HEK293T (cell line): Measurements from ENCODE around the gene EFNA5.
A peak's percentile ranks its signal among the peaks of the same experiment; 100 is the strongest.

Experiments
- CTCF ChIA-PET: fragments of 350-600 bp; formaldehyde crosslinking; extraction: SDS; loops from one replicate; lab custom pipeline; 2021; ENCODE audit warnings: antibody characterized with exemption, inconsistent platforms; lab: Yijun Ruan, JAX
- POLR2A ChIA-PET: fragments of 350-600 bp; formaldehyde crosslinking; extraction: SDS; loops from one replicate; lab custom pipeline; 2020; ENCODE audit warnings: antibody characterized with exemption, inconsistent platforms; lab: Yijun Ruan, JAX
- DNase-seq: peaks from one replicate; pipeline ENCODE4 v3.0.0; 2012; ENCODE audit warnings: mixed read lengths; ENCODE audit errors: extremely low spot score
- ARNT ChIP-seq: fragments of 450-650 bp; IDR thresholded peaks from 2 replicates; pipeline ENCODE4 v1.6.1; 2017; ENCODE audit warnings: mild to moderate bottlenecking
- BHLHE40 ChIP-seq: fragments of 450-650 bp; IDR thresholded peaks from 2 replicates; pipeline ENCODE4 v1.6.1; 2016; ENCODE audit warnings: mild to moderate bottlenecking, moderate library complexity, borderline replicate concordance
- CTBP1 ChIP-seq: fragments of 450-650 bp; IDR thresholded peaks from 2 replicates; pipeline ENCODE4 v1.6.1; 2016; ENCODE audit warnings: borderline replicate concordance
- ELF4 ChIP-seq: fragments of 450-650 bp; IDR thresholded peaks from 2 replicates; pipeline ENCODE4 v1.6.1; 2017; ENCODE audit warnings: antibody characterized with exemption
- FOXA1 ChIP-seq: fragments of 450-650 bp; IDR thresholded peaks from 2 replicates; pipeline ENCODE4 v1.6.1; 2016; ENCODE audit warnings: mild to moderate bottlenecking
- FOXK2 ChIP-seq: fragments of 450-650 bp; IDR thresholded peaks from 2 replicates; pipeline ENCODE4 v1.6.1; 2016; ENCODE audit warnings: mild to moderate bottlenecking
- FOXM1 ChIP-seq: fragments of 450-650 bp; IDR thresholded peaks from 2 replicates; pipeline ENCODE4 v1.6.1; 2017; ENCODE audit warnings: mild to moderate bottlenecking, borderline replicate concordance
- HDGF ChIP-seq: fragments of 450-650 bp; IDR thresholded peaks from 2 replicates; pipeline ENCODE4 v1.6.1; 2017; ENCODE audit warnings: antibody characterized with exemption, borderline replicate concordance
- L3MBTL2 ChIP-seq: fragments of 450-650 bp; conservative IDR thresholded peaks from 2 replicates; pipeline ENCODE4 v1.6.1; 2016; ENCODE audit warnings: mild to moderate bottlenecking
- LEF1 ChIP-seq: fragments of 450-650 bp; IDR thresholded peaks from 2 replicates; pipeline ENCODE4 v1.6.1; 2017; ENCODE audit warnings: mild to moderate bottlenecking, borderline replicate concordance
- NFRKB ChIP-seq: fragments of 450-650 bp; IDR thresholded peaks from 2 replicates; pipeline ENCODE4 v1.6.1; 2016; ENCODE audit warnings: mild to moderate bottlenecking, moderate library complexity
- PKNOX1 ChIP-seq: fragments of 450-650 bp; IDR thresholded peaks from 2 replicates; pipeline ENCODE4 v1.6.1; 2016
- SP1 ChIP-seq: fragments of 450-650 bp; IDR thresholded peaks from 2 replicates; pipeline ENCODE4 v1.6.1; 2017
- SUZ12 ChIP-seq: fragments of 450-650 bp; IDR thresholded peaks from 2 replicates; pipeline ENCODE4 v1.6.1; 2016; ENCODE audit warnings: mild to moderate bottlenecking
- TARDBP ChIP-seq: fragments of 450-650 bp; IDR thresholded peaks from 2 replicates; pipeline ENCODE4 v1.6.1; 2016
- ZNF384 ChIP-seq: fragments of 450-650 bp; IDR thresholded peaks from 2 replicates; pipeline ENCODE4 v1.6.1; 2016

EFNA5 gene

DNA sequence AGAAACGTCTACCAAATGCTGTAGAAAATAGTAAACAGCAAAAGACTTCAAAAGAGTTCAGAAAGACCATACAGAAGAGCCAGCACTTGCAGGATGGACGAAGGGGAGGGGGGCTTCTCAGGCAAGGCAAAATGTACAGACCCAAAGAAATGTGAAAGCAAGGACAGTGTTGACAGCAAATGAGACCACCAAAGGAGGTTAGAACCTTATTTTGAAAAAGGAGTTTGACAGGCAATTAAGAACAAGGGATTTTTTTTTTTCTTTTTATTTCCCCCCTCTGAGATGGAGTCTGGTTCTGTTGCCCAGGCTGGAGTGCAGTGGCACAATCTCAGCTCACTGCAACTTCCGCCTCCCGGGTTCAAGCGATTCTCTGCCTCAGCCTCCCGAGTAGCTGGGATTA is 223.2 kb downstream of the EFNA5 start:
- ChIA-PET POLR2A (no interaction called here), CTCF (no interaction called here)
- no peak for DNase-seq
- TF ChIP-seq NFRKB = no peak
- TF ChIP-seq FOXK2 = no peak
- no peak for TF ChIP-seq CTBP1
- no peak for TF ChIP-seq SUZ12
- TF ChIP-seq SP1 = no peak
- TF ChIP-seq LEF1 = no peak
- no peak for TF ChIP-seq ARNT
- no peak for TF ChIP-seq ZNF384
- TF ChIP-seq FOXM1 = no peak
- no peak for TF ChIP-seq PKNOX1
- no peak for TF ChIP-seq BHLHE40
- no peak for TF ChIP-seq L3MBTL2
- no peak for TF ChIP-seq FOXA1
- TF ChIP-seq HDGF = no peak

- POLR2A ChIA-PET = no interaction called here
These were observed 223.8 kb downstream of the EFNA5 start for GRCh38 chr5:107446972-107447371.

DNA sequence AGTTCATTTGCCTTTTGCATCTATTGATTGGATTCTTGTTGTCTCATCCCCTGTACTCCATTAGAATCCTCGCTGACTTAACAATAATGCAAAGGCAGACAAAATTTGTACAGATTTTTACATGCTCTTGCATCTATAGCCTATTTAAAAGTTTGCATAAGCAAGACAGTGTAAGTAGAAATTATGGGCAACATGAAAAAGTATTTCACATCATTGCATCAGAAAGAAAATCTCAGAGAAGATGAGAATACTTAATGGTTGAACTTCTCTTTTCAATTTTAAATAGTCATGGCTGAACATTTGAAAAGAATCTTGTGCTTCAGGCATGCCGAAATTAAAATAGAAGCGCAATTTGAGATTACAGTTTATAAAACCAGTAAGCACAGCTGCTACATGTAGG is 226.4 kb downstream of the EFNA5 start:
- POLR2A ChIA-PET = no interaction called here
- DNase-seq = no peak
- CTCF ChIA-PET = interaction anchor here (0.6 kb wide), 1 partner anchor 11 kb away, joined by 3 read pairs; no protein-coding TSS in a partner anchor
- TF ChIP-seq BHLHE40 (no peak), ARNT (no peak), LEF1 (no peak), FOXK2 (no peak), HDGF (no peak), FOXM1 (no peak), PKNOX1 (no peak), NFRKB (no peak), SP1 (no peak), FOXA1 (no peak), CTBP1 (no peak), ZNF384 (no peak), L3MBTL2 (no peak), ELF4 (no peak), SUZ12 (no peak)

More at GRCh38 chr5:107446972-107447371, 223.8 kb downstream of the EFNA5 start:
- no peak for DNase-seq
- TF ChIP-seq FOXM1 = no peak
- peak; percentile 94 for TF ChIP-seq PKNOX1
- no peak for TF ChIP-seq HDGF
- no peak for TF ChIP-seq LEF1
- no peak for TF ChIP-seq FOXK2
- TF ChIP-seq CTBP1 = no peak
- no peak for TF ChIP-seq FOXA1
- no peak for TF ChIP-seq SP1
- CTCF ChIA-PET = interaction anchor here (0.6 kb wide), 1 partner anchor 331 kb away, joined by 3 read pairs; no protein-coding TSS in a partner anchor

- TF ChIP-seq ZNF384 = no peak
- no peak for TF ChIP-seq ELF4
- no peak for TF ChIP-seq CTBP1
- no peak for TF ChIP-seq FOXK2
- no peak for TF ChIP-seq SUZ12
- no peak for TF ChIP-seq SP1
- TF ChIP-seq PKNOX1 = no peak
- TF ChIP-seq TARDBP = no peak
- TF ChIP-seq FOXM1 = no peak
- no peak for TF ChIP-seq LEF1
- no peak for TF ChIP-seq BHLHE40
- TF ChIP-seq L3MBTL2 = no peak
- TF ChIP-seq HDGF = no peak
- TF ChIP-seq FOXA1 = no peak
- TF ChIP-seq NFRKB = no peak
- no peak for TF ChIP-seq ARNT
- CTCF ChIA-PET = interaction anchor here (0.6 kb wide), 1 partner anchor 11 kb away, joined by 3 read pairs; no protein-coding TSS in a partner anchor
- POLR2A ChIA-PET = no interaction called here
- no peak for DNase-seq
These were observed 226.8 kb downstream of the EFNA5 start for GRCh38 chr5:107443897-107444296.

GRCh38 chr5:107442452-107442851 is 228.3 kb downstream of the EFNA5 start:
- no peak for DNase-seq
- POLR2A ChIA-PET = interaction anchor here (1.5 kb wide), 1 partner anchor 229 kb away, joined by 4 read pairs; no protein-coding TSS in a partner anchor

More at GRCh38 chr5:107442452-107442851, 228.3 kb downstream of the EFNA5 start:
- no peak for TF ChIP-seq TARDBP
- TF ChIP-seq SP1 = no peak
- TF ChIP-seq PKNOX1 = no peak
- TF ChIP-seq ELF4 = no peak
- TF ChIP-seq L3MBTL2 = no peak
- TF ChIP-seq FOXM1 = no peak
- TF ChIP-seq NFRKB = no peak
- no peak for TF ChIP-seq FOXK2
- TF ChIP-seq FOXA1 = no peak
- no peak for TF ChIP-seq HDGF
- no peak for TF ChIP-seq CTBP1
- no peak for TF ChIP-seq ZNF384
- no peak for TF ChIP-seq BHLHE40
- no peak for TF ChIP-seq SUZ12
- no peak for TF ChIP-seq LEF1
- no peak for TF ChIP-seq ARNT
- CTCF ChIA-PET = interaction anchor here (0.6 to 1.0 kb wide), 5 partner anchors 8 to 1200 kb away, joined by 3 to 7 read pairs (median 4); no protein-coding TSS in a partner anchor
